GM12865 (cell line): ENCODE data around the gene TSPAN9.

Source experiments
- DNase-seq: peaks from one replicate; pipeline ENCODE4 v3.0.0; 2010; ENCODE audit warnings: low read depth
- H3K4me3 ChIP-seq: 2 replicates; pipeline ENCODE4 v1.5.1; 2011; ENCODE audit warnings: mild to moderate bottlenecking, low read depth, low read length, control low read depth
- TF ChIP-seq, protein P1 (sequence below): IDR thresholded peaks from 2 replicates; pipeline ENCODE4 v1.5.1; 2011; ENCODE audit warnings: low read length, control low read depth, low read depth, inconsistent platforms; ENCODE audit not compliant: insufficient read depth; ENCODE audit errors: missing control alignments

The TSPAN9 gene

DNA sequence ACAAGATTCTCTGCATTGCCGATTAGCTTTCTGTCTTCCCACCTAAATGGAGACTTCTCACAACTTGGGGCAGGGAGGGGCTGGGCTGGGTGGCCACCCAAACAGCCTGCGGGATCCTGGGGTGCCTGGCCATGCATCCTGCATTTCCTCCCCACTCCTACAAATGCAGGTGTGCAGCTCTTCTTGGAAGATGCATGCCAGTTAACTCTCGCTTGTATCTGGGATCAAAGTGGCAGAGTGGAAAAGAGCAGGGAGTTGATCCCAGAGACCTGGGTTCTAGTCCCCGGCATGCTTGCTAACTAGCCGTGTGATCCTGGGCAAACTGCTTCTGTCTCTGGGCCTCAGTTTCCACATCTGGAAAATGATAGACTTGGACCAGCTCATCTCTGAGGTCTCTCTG lies 136.6 kb downstream of the TSPAN9 start:
- no peak for DNase-seq
- no peak overlapping the region for H3K4me3 ChIP-seq
- TF ChIP-seq, protein P1, sequence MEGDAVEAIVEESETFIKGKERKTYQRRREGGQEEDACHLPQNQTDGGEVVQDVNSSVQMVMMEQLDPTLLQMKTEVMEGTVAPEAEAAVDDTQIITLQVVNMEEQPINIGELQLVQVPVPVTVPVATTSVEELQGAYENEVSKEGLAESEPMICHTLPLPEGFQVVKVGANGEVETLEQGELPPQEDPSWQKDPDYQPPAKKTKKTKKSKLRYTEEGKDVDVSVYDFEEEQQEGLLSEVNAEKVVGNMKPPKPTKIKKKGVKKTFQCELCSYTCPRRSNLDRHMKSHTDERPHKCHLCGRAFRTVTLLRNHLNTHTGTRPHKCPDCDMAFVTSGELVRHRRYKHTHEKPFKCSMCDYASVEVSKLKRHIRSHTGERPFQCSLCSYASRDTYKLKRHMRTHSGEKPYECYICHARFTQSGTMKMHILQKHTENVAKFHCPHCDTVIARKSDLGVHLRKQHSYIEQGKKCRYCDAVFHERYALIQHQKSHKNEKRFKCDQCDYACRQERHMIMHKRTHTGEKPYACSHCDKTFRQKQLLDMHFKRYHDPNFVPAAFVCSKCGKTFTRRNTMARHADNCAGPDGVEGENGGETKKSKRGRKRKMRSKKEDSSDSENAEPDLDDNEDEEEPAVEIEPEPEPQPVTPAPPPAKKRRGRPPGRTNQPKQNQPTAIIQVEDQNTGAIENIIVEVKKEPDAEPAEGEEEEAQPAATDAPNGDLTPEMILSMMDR: no peak

DNA sequence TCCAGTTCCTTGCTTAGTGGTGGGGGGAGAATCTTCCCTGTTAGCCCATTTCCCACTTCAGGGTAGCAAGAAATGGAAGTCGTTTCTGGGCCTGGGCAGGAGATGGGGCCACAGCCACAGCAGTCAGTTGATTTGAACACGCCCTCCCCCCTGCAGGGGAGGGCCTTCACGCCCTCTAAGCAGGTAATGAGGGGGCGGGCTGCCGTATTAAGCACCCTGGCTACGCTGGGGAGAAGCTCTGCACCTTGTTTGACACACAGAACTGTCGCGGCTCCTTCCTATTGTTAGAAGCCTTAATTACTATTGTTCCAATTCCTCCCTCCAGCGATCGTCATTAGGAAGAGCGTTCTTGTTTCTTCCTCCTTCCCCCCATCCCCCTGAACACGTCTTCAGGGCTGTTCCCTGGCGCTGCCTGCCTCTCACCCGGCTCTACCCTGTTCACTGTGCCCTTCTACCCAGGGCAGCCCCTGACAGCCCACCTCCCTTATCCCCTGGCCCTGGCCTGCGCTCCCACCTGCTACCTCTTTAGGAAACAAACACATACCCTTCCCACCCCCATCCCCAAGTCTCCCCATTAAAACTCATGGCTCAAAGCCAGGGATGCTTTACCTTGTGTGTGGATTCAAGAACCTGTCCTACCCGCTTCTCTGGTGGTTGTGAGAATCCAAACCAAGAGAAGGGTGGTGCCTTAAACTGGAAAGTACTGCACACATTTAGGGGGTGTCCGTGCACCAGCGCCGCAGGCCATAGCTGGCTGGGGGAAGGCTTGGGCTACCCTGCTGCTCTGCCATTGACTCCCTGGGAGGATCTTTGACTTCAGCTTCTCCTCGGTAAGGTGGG lies 137.6 kb downstream of the TSPAN9 start:
- TF ChIP-seq, protein P1: no peak
- DNase-seq: no peak
- H3K4me3 ChIP-seq: no peak overlapping the region

DNA sequence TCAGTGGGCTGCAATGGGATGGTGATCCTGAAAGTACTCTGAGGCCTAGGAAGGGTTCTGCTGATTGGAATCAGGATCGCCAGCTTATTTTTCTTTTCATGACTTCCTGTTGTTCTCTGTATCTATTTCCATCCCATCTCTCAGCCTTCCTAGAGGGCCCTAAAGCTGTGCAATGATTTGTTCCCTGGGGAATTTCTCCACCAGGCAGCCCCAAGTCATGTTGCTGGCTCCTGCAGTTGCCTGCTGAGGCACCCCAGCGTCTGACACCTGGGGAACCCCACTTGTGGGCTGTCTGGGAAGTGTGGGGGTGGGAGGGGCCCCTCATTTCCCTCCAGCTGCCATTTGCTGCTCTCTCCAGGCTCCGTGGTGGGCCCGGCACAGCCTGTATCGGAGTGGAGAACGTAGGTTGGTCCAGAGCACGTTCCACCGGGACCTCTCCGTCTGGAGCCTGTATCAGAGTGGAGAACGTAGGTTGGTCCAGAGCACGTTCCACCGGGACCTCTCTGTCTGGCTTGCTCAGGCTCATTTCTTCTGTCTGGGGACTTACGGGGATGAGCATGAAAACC lies 138.3 kb downstream of the TSPAN9 start:
- H3K4me3 ChIP-seq: no peak overlapping the region
- DNase-seq: no peak
- TF ChIP-seq, protein P1: no peak

DNA sequence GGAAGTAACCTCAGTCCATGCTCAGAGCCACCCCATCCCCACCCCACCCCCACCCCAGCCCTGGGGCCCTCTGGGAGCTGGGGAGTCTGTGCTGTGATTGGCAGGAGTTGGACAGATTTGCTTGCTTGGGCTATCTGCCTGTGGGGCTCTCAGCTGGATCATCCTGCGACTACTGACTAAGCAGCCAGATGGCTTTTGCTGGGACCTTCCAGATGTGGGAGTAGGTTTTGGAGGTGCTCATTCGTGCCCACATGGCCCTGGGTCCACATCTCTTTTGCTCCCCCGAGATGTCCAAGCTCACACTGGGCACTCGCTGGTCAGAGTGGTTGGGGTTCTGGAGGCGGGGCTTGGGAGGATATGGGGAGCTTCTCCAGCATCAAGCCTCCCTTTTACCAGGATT lies 138.9 kb downstream of the TSPAN9 start:
- TF ChIP-seq, protein P1: no peak
- H3K4me3 ChIP-seq: no peak overlapping the region
- DNase-seq: no peak

DNA sequence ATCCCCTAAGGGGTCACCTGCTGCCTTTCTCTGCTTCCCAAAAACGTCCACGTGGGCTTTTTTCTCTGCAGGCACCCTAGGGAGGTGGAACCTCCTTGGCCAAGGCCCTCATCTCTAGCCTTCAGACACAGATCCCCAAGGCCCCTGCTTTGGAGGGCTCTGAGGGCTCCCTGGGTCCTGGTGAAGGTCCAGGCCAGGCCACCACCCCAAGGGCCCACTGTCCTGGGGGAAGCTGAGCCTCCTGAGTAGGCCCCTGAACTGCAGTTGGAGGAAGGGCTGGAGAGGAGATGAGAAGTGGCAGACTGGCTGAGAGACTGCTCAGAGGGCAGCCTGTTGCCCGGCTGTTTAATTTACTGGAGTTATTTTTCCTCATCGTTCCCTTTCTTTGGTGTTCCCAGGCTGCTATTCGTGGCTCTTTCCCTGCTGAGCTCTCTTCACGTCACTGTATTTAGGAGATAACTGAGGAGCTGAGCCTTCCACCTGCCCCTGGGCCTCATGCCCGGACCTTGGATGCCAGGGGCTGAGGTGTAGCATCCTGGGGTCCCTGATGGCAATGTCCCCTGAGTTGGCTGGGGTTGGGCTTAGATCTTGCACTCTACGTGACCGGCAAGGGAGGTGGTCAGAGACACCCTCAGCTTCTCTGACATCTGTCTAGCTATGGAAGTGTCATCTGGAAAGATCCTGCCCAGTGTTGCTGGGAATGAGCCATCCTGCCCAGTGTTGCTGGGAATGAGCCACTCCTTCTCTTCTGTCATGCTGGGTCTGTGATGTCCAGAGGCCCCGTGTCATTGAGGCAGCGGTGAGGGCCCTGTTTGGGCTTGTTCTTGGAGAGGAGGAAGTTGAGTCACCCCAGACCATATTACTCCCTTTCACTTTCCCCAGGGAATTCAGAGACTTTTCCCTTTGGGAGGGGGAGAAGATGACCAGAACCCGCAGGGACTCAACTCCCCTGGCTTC lies 139.8 kb downstream of the TSPAN9 start:
- no peak overlapping the region for H3K4me3 ChIP-seq
- TF ChIP-seq, protein P1: no peak
- DNase-seq: no peak

DNA sequence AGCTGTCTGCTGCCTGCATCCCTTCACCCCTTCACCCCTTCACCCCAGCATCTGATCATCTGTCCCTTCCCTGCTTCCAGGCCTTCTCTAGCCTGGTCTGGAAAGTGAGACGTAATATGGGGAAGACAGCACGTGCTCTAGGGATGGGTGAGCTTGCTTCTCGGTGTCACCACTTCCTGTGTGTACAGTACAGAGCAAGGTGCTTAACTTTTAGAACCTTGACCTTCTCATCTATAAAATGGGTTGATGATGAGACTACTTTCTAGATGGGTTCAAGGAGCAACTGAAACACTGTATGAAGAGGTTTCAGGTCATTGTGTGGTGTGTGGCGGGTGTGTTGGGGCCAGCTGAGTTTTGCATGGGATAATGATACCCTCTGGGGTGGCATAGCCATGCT lies 140.5 kb downstream of the TSPAN9 start:
- no peak overlapping the region for H3K4me3 ChIP-seq
- TF ChIP-seq, protein P1: no peak
- DNase-seq: no peak
